Epithelial cell of esophagus (primary cell): ENCODE data around the gene ERVV-1.
"Not testable (repeated sequence)": the region's sequence is repeated elsewhere in the genome, so short reads cannot be mapped to it uniquely, and the experiment has no call there.

ENCODE experiments used
- DNase-seq: peaks from one replicate; pipeline ENCODE4 v3.0.0; 2010; ENCODE audit warnings: low read depth
- H3K4me3 ChIP-seq: 2 replicates; pipeline ENCODE4 v1.5.1; 2011; ENCODE audit warnings: mild to moderate bottlenecking, low read length, control low read depth
- CTCF ChIP-seq: IDR thresholded peaks from 2 replicates; pipeline ENCODE4 v1.5.1; 2011; ENCODE audit warnings: low read depth, mild to moderate bottlenecking, low read length, control low read depth, inconsistent platforms; ENCODE audit not compliant: insufficient read depth; ENCODE audit errors: missing control alignments

Gene ERVV-1

GRCh38 chr19:53013621-53014020 is at the start of gene ERVV-1:
Gene ERVV-1, plus strand, starts transcription at chr19:53013921. Its CDS starts 170 bp downstream, at chr19:53014091.
- no peak for DNase-seq
- H3K4me3 ChIP-seq, result no peak within 1 kb of the TSS
- no peak for TF ChIP-seq CTCF

GRCh38 chr19:52967772-52968171 is 45.9 kb upstream of the ERVV-1 start:
- TF ChIP-seq CTCF, result no peak
- no peak overlapping the region for H3K4me3 ChIP-seq
- no peak for DNase-seq

- DNase-seq, result no peak
- no peak overlapping the region for H3K4me3 ChIP-seq
- no peak for TF ChIP-seq CTCF
These were observed 32.4 kb upstream of the ERVV-1 start for GRCh38 chr19:52981329-52981728.

- DNase-seq, H3K4me3 ChIP-seq: not testable (repeated sequence)
These were observed 30.6 kb upstream of the ERVV-1 start for GRCh38 chr19:52983167-52983566.

- TF ChIP-seq CTCF, result no peak
- no peak overlapping the region for H3K4me3 ChIP-seq
- DNase-seq, result no peak
These were observed 26.5 kb upstream of the ERVV-1 start for GRCh38 chr19:52987221-52987620.

GRCh38 chr19:52988506-52988905 is 25.2 kb upstream of the ERVV-1 start:
- TF ChIP-seq CTCF, result no peak
- H3K4me3 ChIP-seq, result no peak overlapping the region
- no peak for DNase-seq

GRCh38 chr19:52990759-52991418 is 22.8 kb upstream of the ERVV-1 start:
- no peak for TF ChIP-seq CTCF
- peak; percentile 19 for DNase-seq
- no peak overlapping the region for H3K4me3 ChIP-seq
